H1 (cell line): ENCODE results near the gene TRAM1L1.

ENCODE experiments used
- BRCA1 ChIP-seq: IDR thresholded peaks from 2 replicates; pipeline ENCODE4 v1.6.1; 2012; ENCODE audit warnings: low read depth, low read length, improper control_type of control experiment
- EZH2 ChIP-seq: fragments of 200-600 bp; sonication (generic); IDR thresholded peaks from 2 replicates; pipeline ENCODE4 v1.7.1; 2012; ENCODE audit warnings: low read depth, mild to moderate bottlenecking, moderate library complexity, low read length, inconsistent platforms; ENCODE audit not compliant: severe bottlenecking
- FOSL1 ChIP-seq: IDR thresholded peaks from 2 replicates; pipeline ENCODE4 v1.6.1; 2011; ENCODE audit warnings: mild to moderate bottlenecking, low read depth, low read length, moderate library complexity; ENCODE audit not compliant: insufficient read depth
- POLR2A ChIP-seq, 2 experiments: IDR thresholded peaks; 1 replicate in 1 of 2; 2 replicates in 1 of 2; pipeline ENCODE4 v1.6.1; 2011; ENCODE audit warnings: low read depth in 2 of 2, low read length in 2 of 2, mild to moderate bottlenecking in 2 of 2; ENCODE audit errors: control extremely low read depth in 1 of 2
- POLR2AphosphoS5 ChIP-seq: IDR thresholded peaks from 2 replicates; pipeline ENCODE4 v1.6.1; 2011; ENCODE audit warnings: low read depth, low read length
- SP1 ChIP-seq: IDR thresholded peaks from 2 replicates; pipeline ENCODE4 v1.6.1; 2011; ENCODE audit warnings: low read depth, low read length
- TAF1 ChIP-seq: IDR thresholded peaks from 2 replicates; pipeline ENCODE4 v1.6.1; 2011; ENCODE audit warnings: mild to moderate bottlenecking, low read depth, low read length
- YY1 ChIP-seq: IDR thresholded peaks from 2 replicates; pipeline ENCODE4 v1.6.1; 2011; ENCODE audit warnings: low read depth, mild to moderate bottlenecking, low read length
- TF ChIP-seq, protein P1 (sequence below), 3 experiments: IDR thresholded peaks; 1 replicate in 2 of 3; 2 replicates in 1 of 3; pipeline versions ENCODE4 v1.5.1 to v1.6.1; 2011; ENCODE audit warnings: low read length in 3 of 3, mild to moderate bottlenecking in 3 of 3, inconsistent platforms in 2 of 3, low read depth in 1 of 3, moderate library complexity in 1 of 3; ENCODE audit not compliant: insufficient read depth in 1 of 3; ENCODE audit errors: control extremely low read depth in 1 of 3

GRCh38 chr4:117096462-117096861 lies 11.1 kb upstream of the TRAM1L1 start:
- TF ChIP-seq, protein P1, sequence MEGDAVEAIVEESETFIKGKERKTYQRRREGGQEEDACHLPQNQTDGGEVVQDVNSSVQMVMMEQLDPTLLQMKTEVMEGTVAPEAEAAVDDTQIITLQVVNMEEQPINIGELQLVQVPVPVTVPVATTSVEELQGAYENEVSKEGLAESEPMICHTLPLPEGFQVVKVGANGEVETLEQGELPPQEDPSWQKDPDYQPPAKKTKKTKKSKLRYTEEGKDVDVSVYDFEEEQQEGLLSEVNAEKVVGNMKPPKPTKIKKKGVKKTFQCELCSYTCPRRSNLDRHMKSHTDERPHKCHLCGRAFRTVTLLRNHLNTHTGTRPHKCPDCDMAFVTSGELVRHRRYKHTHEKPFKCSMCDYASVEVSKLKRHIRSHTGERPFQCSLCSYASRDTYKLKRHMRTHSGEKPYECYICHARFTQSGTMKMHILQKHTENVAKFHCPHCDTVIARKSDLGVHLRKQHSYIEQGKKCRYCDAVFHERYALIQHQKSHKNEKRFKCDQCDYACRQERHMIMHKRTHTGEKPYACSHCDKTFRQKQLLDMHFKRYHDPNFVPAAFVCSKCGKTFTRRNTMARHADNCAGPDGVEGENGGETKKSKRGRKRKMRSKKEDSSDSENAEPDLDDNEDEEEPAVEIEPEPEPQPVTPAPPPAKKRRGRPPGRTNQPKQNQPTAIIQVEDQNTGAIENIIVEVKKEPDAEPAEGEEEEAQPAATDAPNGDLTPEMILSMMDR (IDR thresholded peaks at IDR 0.05; ENCODE audit: control extremely low read depth in 1 of 3, insufficient read depth in 1 of 3, low read depth in 1 of 3, low read length in 3 of 3): no peak
- TF ChIP-seq FOSL1 (no peak), POLR2A (IDR thresholded peaks at IDR 0.05; ENCODE audit: control extremely low read depth in 1 of 2, low read depth in 2 of 2, low read length in 2 of 2) (no peak), POLR2AphosphoS5 (no peak), EZH2 (no peak), BRCA1 (no peak), TAF1 (no peak), YY1 (no peak), SP1 (no peak)
